ENCODE results near the gene SIGLEC15. TPM values are rescaled to one million over a fixed set of nuclear protein-coding genes. Genes with fewer than 3 reads are reported as not detected.

SIGLEC15 gene
- total and polyA plus RNA-seq, 2 donors (not counting 1 experiment from before 2014, with no cell fraction given) = not detected

GRCh38 chr18:45836242-45837205 is 11.0 kb downstream of the SIGLEC15 start:
- DNase-seq (no peak), ATAC-seq (ENCODE audit: low read depth) (no peak)
- Histone ChIP-seq H3K4me2 (replicated peaks; ENCODE audit: low read depth, low read length, poor library complexity, severe bottlenecking) (no peak overlapping the region), H2AFZ (ENCODE audit: insufficient read depth, low read depth, low read length, poor library complexity, severe bottlenecking) (no peak overlapping the region), H3K4me3 (ENCODE audit: control extremely low read depth in 1 of 5, extremely low read depth in 1 of 5, insufficient read depth in 1 of 5, low read depth in 2 of 5, low read length in 4 of 5) (no peak overlapping the region), H3K4me1 (ENCODE audit: control insufficient read depth in 2 of 2, insufficient read depth in 2 of 2, low read length in 2 of 2) (peaks cover 8 to 12% of the 10 kb centered on the region in 2 donors), H3K36me3 (replicated peaks in 1 of 2; ENCODE audit: control extremely low read depth in 1 of 2, control insufficient read depth in 1 of 2, extremely low read depth in 1 of 2, insufficient read depth in 2 of 2, low read length in 1 of 2) (no peaks in the 10 kb centered on the region), H3K27ac (ENCODE audit: low read length in 2 of 2) (no peak overlapping the region), H3K79me2 (ENCODE audit: control insufficient read depth, insufficient read depth, low read length) (no peaks in the 10 kb centered on the region), H3K27me3 (replicated peaks in 1 of 4; ENCODE audit: control extremely low read depth in 1 of 4, control insufficient read depth in 3 of 4, insufficient read depth in 4 of 4, low read length in 3 of 4) (peaks cover 0 to 50% (median 17%) of the 10 kb centered on the region in 4 experiments), H3K9me3 (ENCODE audit: control extremely low read depth in 1 of 3, control insufficient read depth in 2 of 3, insufficient read depth in 1 of 3, low read length in 2 of 3) (peaks cover 0 to 3% (median 0%) of the 10 kb centered on the region in 3 donors), H3K9ac (ENCODE audit: low read length) (no peak overlapping the region), H4K20me1 (ENCODE audit: control insufficient read depth, insufficient read depth, low read length, poor library complexity, severe bottlenecking) (no peaks in the 10 kb centered on the region)
- 67% methylated on average over 7 of the region's 14 CpGs for WGBS (ENCODE audit: insufficient coverage)
- no peak overlapping the region for H3K27ac Mint-ChIP-seq
- TF ChIP-seq CTCF (IDR thresholded peaks at IDR 0.05) = no peak
- no peak for TF ChIP-seq EZH2 (IDR thresholded peaks at IDR 0.05; ENCODE audit: borderline replicate concordance, insufficient read depth, low read depth, low read length, poor library complexity, severe bottlenecking)
- intact Hi-C loops (cut with micrococcal nuclease) = no loop called here
- POLR2A ChIA-PET = no interaction called here
- H3K9me3 Mint-ChIP-seq (ENCODE audit: insufficient read depth) = no peaks in the 10 kb centered on the region
- peaks cover 11% of the 10 kb centered on the region for H3K4me1 Mint-ChIP-seq
- H3K4me3 Mint-ChIP-seq = peak overlapping the region; percentile 55
- CTCF ChIA-PET = interaction anchor here (1.2 kb wide), 1 partner anchor 171 kb away, joined by 3 read pairs; no protein-coding TSS in a partner anchor
- peaks cover 52% of the 10 kb centered on the region for H3K27me3 Mint-ChIP-seq
